WTC11 (cell line): ENCODE measurements around the gene ABCA5.

ENCODE experiments used
- EMX1 ChIP-seq: fragments of 250-450 bp; sonication (Bioruptor Pico); IDR thresholded peaks from 2 replicates; pipeline ENCODE4 v1.8.0; 2021; ENCODE audit warnings: mild to moderate bottlenecking
- ETV6 ChIP-seq: sonication (generic); formaldehyde crosslinking; IDR thresholded peaks from 2 replicates; pipeline ENCODE4 v1.8.1; 2022; ENCODE audit warnings: mild to moderate bottlenecking, missing genetic modification reagents
- JUN ChIP-seq: sonication (generic); formaldehyde crosslinking; IDR thresholded peaks from 2 replicates; pipeline ENCODE4 v1.8.0; 2023; ENCODE audit warnings: mild to moderate bottlenecking, missing genetic modification reagents
- MXD4 ChIP-seq: fragments of 250-450 bp; sonication (Bioruptor Pico); IDR thresholded peaks from 2 replicates; pipeline ENCODE4 v1.8.0; 2021; ENCODE audit warnings: mild to moderate bottlenecking, moderate library complexity, borderline replicate concordance
- NFE2L1 ChIP-seq: sonication (generic); formaldehyde crosslinking; IDR thresholded peaks from 2 replicates; pipeline ENCODE4 v1.8.1; 2023; ENCODE audit warnings: missing genetic modification reagents
- NR1H2 ChIP-seq: sonication (generic); formaldehyde crosslinking; IDR thresholded peaks from 2 replicates; pipeline ENCODE4 v1.9.0; 2021; ENCODE audit warnings: mild to moderate bottlenecking, moderate library complexity, missing genetic modification reagents
- PRRX2 ChIP-seq: fragments of 250-450 bp; sonication (Bioruptor Pico); IDR thresholded peaks from 2 replicates; pipeline ENCODE4 v1.8.0; 2021; ENCODE audit warnings: mild to moderate bottlenecking
- TCF7 ChIP-seq: sonication (generic); formaldehyde crosslinking; IDR thresholded peaks from 2 replicates; pipeline ENCODE4 v1.8.0; 2022; ENCODE audit warnings: mild to moderate bottlenecking, low read depth, missing genetic modification reagents, moderate library complexity
- TEAD1 ChIP-seq: sonication (generic); formaldehyde crosslinking; IDR thresholded peaks from 2 replicates; pipeline ENCODE4 v1.8.0; 2022; ENCODE audit warnings: mild to moderate bottlenecking, missing genetic modification reagents
- ZNF121 ChIP-seq: sonication (generic); formaldehyde crosslinking; IDR thresholded peaks from 2 replicates; pipeline ENCODE4 v1.8.0; 2023; ENCODE audit warnings: missing genetic modification reagents
- ZNF263 ChIP-seq: sonication (generic); formaldehyde crosslinking; IDR thresholded peaks from 2 replicates; pipeline ENCODE4 v1.8.1; 2022; ENCODE audit warnings: low read depth, mild to moderate bottlenecking, moderate library complexity, missing genetic modification reagents
- TF ChIP-seq, protein P1 (sequence below): sonication (generic); formaldehyde crosslinking; IDR thresholded peaks from 2 replicates; pipeline ENCODE4 v1.8.1; 2022; ENCODE audit warnings: low read depth, mild to moderate bottlenecking, moderate library complexity, missing genetic modification reagents, borderline replicate concordance
- TF ChIP-seq, protein P2 (sequence below): fragments of 200-600 bp; IDR thresholded peaks from 2 replicates; pipeline ENCODE4 v1.8.0; 2022; ENCODE audit warnings: antibody characterized with exemption
- TF ChIP-seq, protein P3 (sequence below): sonication (generic); formaldehyde crosslinking; conservative IDR thresholded peaks from 2 replicates; pipeline ENCODE4 v1.8.1; 2022; ENCODE audit warnings: mild to moderate bottlenecking, missing genetic modification reagents

DNA sequence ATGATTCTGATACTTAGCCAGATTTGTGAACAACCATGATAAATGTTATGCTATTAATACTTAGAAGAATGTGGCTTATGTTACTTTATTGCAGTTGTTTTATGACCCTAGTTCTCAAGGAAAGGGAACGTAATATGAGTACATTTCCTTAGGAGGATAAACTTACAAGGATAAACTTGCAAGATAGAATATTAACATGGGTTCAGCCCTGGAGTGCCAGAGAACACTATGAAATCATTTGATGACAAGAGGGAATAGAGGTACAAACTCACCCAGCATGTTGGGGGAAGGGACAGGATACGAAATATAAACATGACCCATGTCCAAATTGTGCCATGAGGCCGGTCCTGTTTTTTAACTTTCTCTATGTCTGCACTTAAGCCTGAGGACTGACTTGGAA, 13.0 kb upstream of the ABCA5 start:
- TF ChIP-seq ZNF121 (no peak), NR1H2 (no peak), PRRX2 (CRISPR knock-in tag) (no peak), JUN (CRISPR knock-in tag) (no peak), ETV6 (CRISPR knock-in tag) (no peak), ZNF263 (CRISPR knock-in tag) (no peak), MXD4 (no peak), TCF7 (CRISPR knock-in tag) (no peak), TEAD1 (CRISPR knock-in tag) (no peak), EMX1 (CRISPR knock-in tag) (no peak), NFE2L1 (CRISPR knock-in tag) (no peak)
- TF ChIP-seq, protein P1, sequence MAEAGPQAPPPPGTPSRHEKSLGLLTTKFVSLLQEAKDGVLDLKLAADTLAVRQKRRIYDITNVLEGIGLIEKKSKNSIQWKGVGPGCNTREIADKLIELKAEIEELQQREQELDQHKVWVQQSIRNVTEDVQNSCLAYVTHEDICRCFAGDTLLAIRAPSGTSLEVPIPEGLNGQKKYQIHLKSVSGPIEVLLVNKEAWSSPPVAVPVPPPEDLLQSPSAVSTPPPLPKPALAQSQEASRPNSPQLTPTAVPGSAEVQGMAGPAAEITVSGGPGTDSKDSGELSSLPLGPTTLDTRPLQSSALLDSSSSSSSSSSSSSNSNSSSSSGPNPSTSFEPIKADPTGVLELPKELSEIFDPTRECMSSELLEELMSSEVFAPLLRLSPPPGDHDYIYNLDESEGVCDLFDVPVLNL (CRISPR knock-in tag), result no peak
- TF ChIP-seq, protein P2, sequence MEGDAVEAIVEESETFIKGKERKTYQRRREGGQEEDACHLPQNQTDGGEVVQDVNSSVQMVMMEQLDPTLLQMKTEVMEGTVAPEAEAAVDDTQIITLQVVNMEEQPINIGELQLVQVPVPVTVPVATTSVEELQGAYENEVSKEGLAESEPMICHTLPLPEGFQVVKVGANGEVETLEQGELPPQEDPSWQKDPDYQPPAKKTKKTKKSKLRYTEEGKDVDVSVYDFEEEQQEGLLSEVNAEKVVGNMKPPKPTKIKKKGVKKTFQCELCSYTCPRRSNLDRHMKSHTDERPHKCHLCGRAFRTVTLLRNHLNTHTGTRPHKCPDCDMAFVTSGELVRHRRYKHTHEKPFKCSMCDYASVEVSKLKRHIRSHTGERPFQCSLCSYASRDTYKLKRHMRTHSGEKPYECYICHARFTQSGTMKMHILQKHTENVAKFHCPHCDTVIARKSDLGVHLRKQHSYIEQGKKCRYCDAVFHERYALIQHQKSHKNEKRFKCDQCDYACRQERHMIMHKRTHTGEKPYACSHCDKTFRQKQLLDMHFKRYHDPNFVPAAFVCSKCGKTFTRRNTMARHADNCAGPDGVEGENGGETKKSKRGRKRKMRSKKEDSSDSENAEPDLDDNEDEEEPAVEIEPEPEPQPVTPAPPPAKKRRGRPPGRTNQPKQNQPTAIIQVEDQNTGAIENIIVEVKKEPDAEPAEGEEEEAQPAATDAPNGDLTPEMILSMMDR, result no peak
- TF ChIP-seq, protein P3, sequence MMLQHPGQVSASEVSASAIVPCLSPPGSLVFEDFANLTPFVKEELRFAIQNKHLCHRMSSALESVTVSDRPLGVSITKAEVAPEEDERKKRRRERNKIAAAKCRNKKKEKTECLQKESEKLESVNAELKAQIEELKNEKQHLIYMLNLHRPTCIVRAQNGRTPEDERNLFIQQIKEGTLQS (CRISPR knock-in tag), result no peak
